NT2/D1 (cell line): ENCODE results near the gene MRAS.

Experiments used
- SUZ12 ChIP-seq: IDR thresholded peaks from 2 replicates; pipeline ENCODE4 v1.6.1; 2011; ENCODE audit not compliant: insufficient read length, insufficient read depth; ENCODE audit errors: extremely low read depth
- YY1 ChIP-seq: IDR thresholded peaks from 2 replicates; pipeline ENCODE4 v1.6.1; 2011; ENCODE audit not compliant: insufficient read length, insufficient read depth
- ZNF274 ChIP-seq: IDR thresholded peaks from 2 replicates; pipeline ENCODE4 v1.6.1; 2011; ENCODE audit warnings: mild to moderate bottlenecking, low read depth, low read length

- no peak for TF ChIP-seq YY1
- TF ChIP-seq ZNF274 = no peak
- TF ChIP-seq SUZ12 = no peak
Measured at GRCh38 chr3:138450181-138450580, 101.8 kb downstream of the MRAS start.
